GM12878 (cell line): ENCODE data around the gene NOVA2. TPM values are rescaled to one million over a fixed set of nuclear protein-coding genes. Genes with fewer than 3 reads are reported as not detected.

Experiments
- ATAC-seq: fragments of 200-7000 bp; cut with Tn5 transposase; 3 replicates; pipeline ENCODE4 v1.9.1; 2020; ENCODE audit warnings: mild to moderate bottlenecking, moderate library complexity
- BruUV-seq: library from RNA; stranded (reverse); fragments of 400-500 nt; replicated peaks from 2 replicates; lab custom pipeline; 2021; lab: Mats Ljungman, UMichigan
- CTCF ChIA-PET: fragments of 300-600 bp; sonication (Branson Sonifier 250); formaldehyde crosslinking; extraction: SDS; loops from one replicate; lab custom pipeline; 2021; ENCODE audit warnings: inconsistent platforms; lab: Yijun Ruan, JAX
- POLR2A ChIA-PET: fragments of 350-600 bp; formaldehyde crosslinking; extraction: SDS; loops from one replicate; lab custom pipeline; 2021; ENCODE audit warnings: inconsistent platforms; lab: Charles Lee
- RAD21 ChIA-PET: fragments of 300-600 bp; sonication (Branson Sonifier 250); formaldehyde crosslinking; loops from one replicate; lab custom pipeline; 2023; ENCODE audit warnings: antibody characterized with exemption; ENCODE audit not compliant: unreplicated experiment; lab: Charles Lee
- SMC1A ChIA-PET: fragments of 300-600 bp; sonication (Branson Sonifier 250); formaldehyde crosslinking; loops from one replicate; lab custom pipeline; 2023; ENCODE audit not compliant: unreplicated experiment, uncharacterized antibody; lab: Charles Lee
- DNase-seq: peaks from one replicate; pipeline ENCODE4 v3.0.0-alpha.2; 2011; ENCODE audit warnings: low read depth, low spot score
- FAIRE-seq: peaks from 3 replicates; lab custom pipeline; 2011; peaks lifted over from hg19 to GRCh38; lab: Jason Lieb, UNC
- H2AFZ ChIP-seq: 2 replicates; pipeline ENCODE4 v1.6.0; 2011; ENCODE audit warnings: low read depth, low read length, control low read depth; ENCODE audit not compliant: control insufficient read depth
- H3K27ac ChIP-seq: 2 replicates; pipeline ENCODE4 v1.5.1; 2011; ENCODE audit warnings: control low read depth; ENCODE audit not compliant: control insufficient read depth, insufficient read depth
- H3K27me3 ChIP-seq, 2 experiments: replicated peaks in 1 of 2; 2 replicates each; pipeline versions ENCODE4 v1.6.0 to v1.6.1; 2011; ENCODE audit warnings: low read length in 1 of 2; ENCODE audit not compliant: control insufficient read depth in 2 of 2, insufficient read depth in 2 of 2
- H3K36me3 ChIP-seq, 2 experiments: 2 replicates each; pipeline ENCODE4 v1.5.1; 2011; ENCODE audit warnings: low read length in 1 of 2; ENCODE audit not compliant: control insufficient read depth in 2 of 2, insufficient read depth in 2 of 2
- H3K4me1 ChIP-seq: 2 replicates; pipeline ENCODE4 v1.6.1; 2011; ENCODE audit warnings: mild to moderate bottlenecking, low read length, moderate library complexity, mixed read lengths; ENCODE audit not compliant: control insufficient read depth, insufficient read depth
- H3K4me2 ChIP-seq: 2 replicates; pipeline ENCODE4 v1.6.0; 2011; ENCODE audit warnings: control low read depth; ENCODE audit not compliant: control insufficient read depth, insufficient read depth
- H3K4me3 ChIP-seq: fragments of 200-600 bp; sonication (generic); 2 replicates; pipeline ENCODE4 v1.5.1; 2016
- H3K79me2 ChIP-seq: 2 replicates; pipeline ENCODE4 v1.6.0; 2011; ENCODE audit warnings: low read length; ENCODE audit not compliant: control insufficient read depth, insufficient read depth
- H3K9ac ChIP-seq: 2 replicates; pipeline ENCODE4 v1.8.0; 2011; ENCODE audit warnings: low read length, control low read depth, mixed read lengths; ENCODE audit not compliant: control insufficient read depth, insufficient read depth
- H3K9me3 ChIP-seq: replicated peaks from 3 replicates; pipeline ENCODE4 v1.5.1; 2011; ENCODE audit warnings: mild to moderate bottlenecking, low read length; ENCODE audit not compliant: control insufficient read depth, insufficient read depth
- H4K20me1 ChIP-seq: 2 replicates; pipeline ENCODE4 v1.6.0; 2011; ENCODE audit not compliant: control insufficient read depth, insufficient read depth
- CHD4 ChIP-seq: fragments of 200-600 bp; sonication (generic); IDR thresholded peaks from 2 replicates; pipeline ENCODE4 v1.6.1; 2016; ENCODE audit warnings: mild to moderate bottlenecking
- HDGF ChIP-seq: fragments of 450-650 bp; IDR thresholded peaks from 2 replicates; pipeline ENCODE4 v1.6.1; 2016; ENCODE audit warnings: antibody characterized with exemption
- RCOR1 ChIP-seq: conservative IDR thresholded peaks from 2 replicates; pipeline ENCODE4 v1.6.1; 2012; ENCODE audit warnings: low read depth, low read length, improper control_type of control experiment
- SREBF1 ChIP-seq: IDR thresholded peaks from 2 replicates; pipeline ENCODE4 v1.6.1; 2012; ENCODE audit warnings: mild to moderate bottlenecking, low read length
- WRNIP1 ChIP-seq: IDR thresholded peaks from 2 replicates; pipeline ENCODE4 v1.6.1; 2011; ENCODE audit warnings: low read depth, low read length, improper control_type of control experiment, borderline replicate concordance
- WGBS: methylation state at CpG from one replicate; pipeline ENCODE4 v1.1.6; 2016; ENCODE audit warnings: low lambda C conversion rate; ENCODE audit not compliant: insufficient replicate concordance, insufficient coverage; ENCODE audit errors: missing lambda C conversion rate; 5-methylcytosine and 5-hydroxymethylcytosine counted together
- in situ Hi-C: fragments of 300-500 bp; cut with MboI; formaldehyde crosslinking; loops from 9 replicates; pipeline ENCODE4 v1.14.3; 2018; ENCODE audit warnings: mixed read lengths
- intact Hi-C: fragments of 100-400 bp; cut with micrococcal nuclease; formaldehyde crosslinking; loops from one replicate; pipeline ENCODE4 v1.14.2; 2022; ENCODE audit not compliant: unreplicated experiment
- polyA plus RNA-seq, 11 experiments: library from polyadenylated mRNA; depleted of rRNA in 4 of 11; unstranded in 6 of 11; stranded (reverse) in 5 of 11; fragments of >200 nt; fragmentation: Nextera tagmentation in 4 of 11; fragmentation: Illumina TruSeq in 1 of 11; extraction: Ambion mirVana in 4 of 11; extraction: Trizol in 1 of 11; gene quantifications; 1 replicate in 1 of 11; 2 replicates in 10 of 11; pipeline versions ENCODE4 v1.2.1 to v1.2.3, GENCODE V29; 2011 to 2016; ENCODE audit warnings: inconsistent platforms in 2 of 11, missing spikeins in 2 of 11, low read depth in 1 of 11
- total RNA-seq, 4 experiments: library from RNA; depleted of rRNA in 3 of 4; stranded (reverse); fragments of >200 nt in 3 of 4; fragmentation: Illumina TruSeq in 1 of 4; extraction: Trizol in 1 of 4; gene quantifications; 2 replicates each; pipeline versions ENCODE4 v1.2.1 to v1.2.3, GENCODE V29; 2013 to 2021
- TF ChIP-seq, protein P1 (sequence below): IDR thresholded peaks from 2 replicates; pipeline ENCODE4 v1.6.1; 2011; ENCODE audit warnings: mild to moderate bottlenecking, low read depth, low read length, moderate library complexity; ENCODE audit not compliant: insufficient replicate concordance
- TF ChIP-seq, protein P2 (sequence below): IDR thresholded peaks from 2 replicates; pipeline ENCODE4 v1.6.1; 2012; ENCODE audit warnings: mild to moderate bottlenecking, low read depth, low read length
- TF ChIP-seq, protein P3 (sequence below): fragments of 450-650 bp; IDR thresholded peaks from 2 replicates; pipeline ENCODE4 v1.6.1; 2017; ENCODE audit warnings: mild to moderate bottlenecking, moderate library complexity
- TF ChIP-seq, protein P4 (sequence below): IDR thresholded peaks from 2 replicates; pipeline ENCODE4 v1.6.1; 2011; ENCODE audit warnings: borderline replicate concordance, low read depth, mild to moderate bottlenecking, moderate library complexity, low read length; ENCODE audit not compliant: insufficient read depth, poor library complexity, severe bottlenecking

The NOVA2 gene
- total and polyA plus RNA-seq, 10 of the 15 experiments (the other 5 are each of a cell fraction or from before 2014, with no cell fraction given): under 0.01 to 0.44 (median 0.03) TPM; not detected in 4

DNA sequence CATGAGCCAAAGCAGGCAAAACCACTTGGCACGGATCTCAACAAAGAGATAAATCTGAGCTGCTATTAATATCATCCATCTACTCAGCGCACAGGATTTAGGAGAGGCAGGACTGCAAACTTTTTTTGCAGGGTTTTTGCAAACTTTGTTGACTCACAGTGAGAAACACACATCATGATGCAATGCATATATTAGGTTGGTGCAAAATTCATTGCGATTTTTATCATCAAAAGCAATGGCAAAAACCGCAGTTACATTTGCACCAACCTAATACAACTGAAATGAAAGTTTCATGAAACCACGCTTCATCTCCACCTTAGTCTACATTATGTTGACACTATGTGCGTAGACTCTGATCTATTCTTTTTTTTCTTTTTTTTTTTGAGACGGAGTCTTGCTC lies 4.5 kb upstream of the NOVA2 start (continued):
- TF ChIP-seq SREBF1 (no peak), RCOR1 (no peak), CHD4 (no peak), HDGF (no peak)
- TF ChIP-seq, protein P1, sequence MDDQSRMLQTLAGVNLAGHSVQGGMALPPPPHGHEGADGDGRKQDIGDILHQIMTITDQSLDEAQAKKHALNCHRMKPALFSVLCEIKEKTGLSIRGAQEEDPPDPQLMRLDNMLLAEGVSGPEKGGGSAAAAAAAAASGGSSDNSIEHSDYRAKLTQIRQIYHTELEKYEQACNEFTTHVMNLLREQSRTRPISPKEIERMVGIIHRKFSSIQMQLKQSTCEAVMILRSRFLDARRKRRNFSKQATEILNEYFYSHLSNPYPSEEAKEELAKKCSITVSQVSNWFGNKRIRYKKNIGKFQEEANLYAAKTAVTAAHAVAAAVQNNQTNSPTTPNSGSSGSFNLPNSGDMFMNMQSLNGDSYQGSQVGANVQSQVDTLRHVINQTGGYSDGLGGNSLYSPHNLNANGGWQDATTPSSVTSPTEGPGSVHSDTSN: no peak
- TF ChIP-seq, protein P2, sequence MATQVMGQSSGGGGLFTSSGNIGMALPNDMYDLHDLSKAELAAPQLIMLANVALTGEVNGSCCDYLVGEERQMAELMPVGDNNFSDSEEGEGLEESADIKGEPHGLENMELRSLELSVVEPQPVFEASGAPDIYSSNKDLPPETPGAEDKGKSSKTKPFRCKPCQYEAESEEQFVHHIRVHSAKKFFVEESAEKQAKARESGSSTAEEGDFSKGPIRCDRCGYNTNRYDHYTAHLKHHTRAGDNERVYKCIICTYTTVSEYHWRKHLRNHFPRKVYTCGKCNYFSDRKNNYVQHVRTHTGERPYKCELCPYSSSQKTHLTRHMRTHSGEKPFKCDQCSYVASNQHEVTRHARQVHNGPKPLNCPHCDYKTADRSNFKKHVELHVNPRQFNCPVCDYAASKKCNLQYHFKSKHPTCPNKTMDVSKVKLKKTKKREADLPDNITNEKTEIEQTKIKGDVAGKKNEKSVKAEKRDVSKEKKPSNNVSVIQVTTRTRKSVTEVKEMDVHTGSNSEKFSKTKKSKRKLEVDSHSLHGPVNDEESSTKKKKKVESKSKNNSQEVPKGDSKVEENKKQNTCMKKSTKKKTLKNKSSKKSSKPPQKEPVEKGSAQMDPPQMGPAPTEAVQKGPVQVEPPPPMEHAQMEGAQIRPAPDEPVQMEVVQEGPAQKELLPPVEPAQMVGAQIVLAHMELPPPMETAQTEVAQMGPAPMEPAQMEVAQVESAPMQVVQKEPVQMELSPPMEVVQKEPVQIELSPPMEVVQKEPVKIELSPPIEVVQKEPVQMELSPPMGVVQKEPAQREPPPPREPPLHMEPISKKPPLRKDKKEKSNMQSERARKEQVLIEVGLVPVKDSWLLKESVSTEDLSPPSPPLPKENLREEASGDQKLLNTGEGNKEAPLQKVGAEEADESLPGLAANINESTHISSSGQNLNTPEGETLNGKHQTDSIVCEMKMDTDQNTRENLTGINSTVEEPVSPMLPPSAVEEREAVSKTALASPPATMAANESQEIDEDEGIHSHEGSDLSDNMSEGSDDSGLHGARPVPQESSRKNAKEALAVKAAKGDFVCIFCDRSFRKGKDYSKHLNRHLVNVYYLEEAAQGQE: no peak

DNA sequence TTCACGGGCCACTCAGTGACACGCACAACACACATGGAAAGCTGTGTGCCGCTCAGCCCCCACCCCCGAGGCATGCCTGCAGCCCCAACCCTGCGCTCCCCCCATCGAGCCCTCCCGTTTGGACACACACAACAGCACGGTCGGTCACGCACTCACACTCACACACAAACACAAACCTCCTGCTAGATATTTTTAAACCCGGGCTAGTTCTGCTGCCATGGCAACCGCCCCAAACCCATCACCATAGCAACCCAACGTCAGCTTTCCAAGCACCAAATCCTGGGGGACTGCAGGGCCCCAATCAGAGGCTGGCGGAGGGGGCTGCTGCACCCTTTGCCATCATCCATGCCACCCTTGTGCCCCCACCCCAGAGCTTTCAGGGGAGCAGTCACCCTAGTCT lies 2.5 kb upstream of the NOVA2 start:
- ChIA-PET RAD21 (no interaction called here), SMC1A (no interaction called here), POLR2A (no interaction called here), CTCF (no interaction called here)
- BruUV-seq: no TSS peak
- Histone ChIP-seq H2AFZ (no peak overlapping the region), H3K4me2 (no peak overlapping the region), H4K20me1 (no peaks in the 10 kb centered on the region), H3K4me3 (no peak overlapping the region), H3K4me1 (no peaks in the 10 kb centered on the region), H3K9me3 (no peaks in the 10 kb centered on the region), H3K27ac (no peak overlapping the region), H3K9ac (no peak overlapping the region), H3K27me3 (peaks cover 0 to 11% of the 10 kb centered on the region in 2 experiments; a peak in 3 of 4 replicates), H3K36me3 (no peaks in the 10 kb centered on the region), H3K79me2 (no peaks in the 10 kb centered on the region)
- no peak for DNase-seq
- no peak for TF ChIP-seq WRNIP1
- TF ChIP-seq, protein P3, sequence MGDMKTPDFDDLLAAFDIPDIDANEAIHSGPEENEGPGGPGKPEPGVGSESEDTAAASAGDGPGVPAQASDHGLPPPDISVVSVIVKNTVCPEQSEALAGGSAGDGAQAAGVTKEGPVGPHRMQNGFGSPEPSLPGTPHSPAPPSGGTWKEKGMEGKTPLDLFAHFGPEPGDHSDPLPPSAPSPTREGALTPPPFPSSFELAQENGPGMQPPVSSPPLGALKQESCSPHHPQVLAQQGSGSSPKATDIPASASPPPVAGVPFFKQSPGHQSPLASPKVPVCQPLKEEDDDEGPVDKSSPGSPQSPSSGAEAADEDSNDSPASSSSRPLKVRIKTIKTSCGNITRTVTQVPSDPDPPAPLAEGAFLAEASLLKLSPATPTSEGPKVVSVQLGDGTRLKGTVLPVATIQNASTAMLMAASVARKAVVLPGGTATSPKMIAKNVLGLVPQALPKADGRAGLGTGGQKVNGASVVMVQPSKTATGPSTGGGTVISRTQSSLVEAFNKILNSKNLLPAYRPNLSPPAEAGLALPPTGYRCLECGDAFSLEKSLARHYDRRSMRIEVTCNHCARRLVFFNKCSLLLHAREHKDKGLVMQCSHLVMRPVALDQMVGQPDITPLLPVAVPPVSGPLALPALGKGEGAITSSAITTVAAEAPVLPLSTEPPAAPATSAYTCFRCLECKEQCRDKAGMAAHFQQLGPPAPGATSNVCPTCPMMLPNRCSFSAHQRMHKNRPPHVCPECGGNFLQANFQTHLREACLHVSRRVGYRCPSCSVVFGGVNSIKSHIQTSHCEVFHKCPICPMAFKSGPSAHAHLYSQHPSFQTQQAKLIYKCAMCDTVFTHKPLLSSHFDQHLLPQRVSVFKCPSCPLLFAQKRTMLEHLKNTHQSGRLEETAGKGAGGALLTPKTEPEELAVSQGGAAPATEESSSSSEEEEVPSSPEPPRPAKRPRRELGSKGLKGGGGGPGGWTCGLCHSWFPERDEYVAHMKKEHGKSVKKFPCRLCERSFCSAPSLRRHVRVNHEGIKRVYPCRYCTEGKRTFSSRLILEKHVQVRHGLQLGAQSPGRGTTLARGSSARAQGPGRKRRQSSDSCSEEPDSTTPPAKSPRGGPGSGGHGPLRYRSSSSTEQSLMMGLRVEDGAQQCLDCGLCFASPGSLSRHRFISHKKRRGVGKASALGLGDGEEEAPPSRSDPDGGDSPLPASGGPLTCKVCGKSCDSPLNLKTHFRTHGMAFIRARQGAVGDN: no peak
- TF ChIP-seq HDGF: no peak
- TF ChIP-seq, protein P4, sequence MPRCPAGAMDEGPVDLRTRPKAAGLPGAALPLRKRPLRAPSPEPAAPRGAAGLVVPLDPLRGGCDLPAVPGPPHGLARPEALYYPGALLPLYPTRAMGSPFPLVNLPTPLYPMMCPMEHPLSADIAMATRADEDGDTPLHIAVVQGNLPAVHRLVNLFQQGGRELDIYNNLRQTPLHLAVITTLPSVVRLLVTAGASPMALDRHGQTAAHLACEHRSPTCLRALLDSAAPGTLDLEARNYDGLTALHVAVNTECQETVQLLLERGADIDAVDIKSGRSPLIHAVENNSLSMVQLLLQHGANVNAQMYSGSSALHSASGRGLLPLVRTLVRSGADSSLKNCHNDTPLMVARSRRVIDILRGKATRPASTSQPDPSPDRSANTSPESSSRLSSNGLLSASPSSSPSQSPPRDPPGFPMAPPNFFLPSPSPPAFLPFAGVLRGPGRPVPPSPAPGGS: peak; percentile 50
- intact Hi-C loops: no loop called here
- WGBS: 32% methylated on average over 14 of the region's 14 CpGs
- in situ Hi-C loops: no loop called here
- no peak for FAIRE-seq
- no peak for ATAC-seq
